ENCODE results near the gene AP1G2.

Gene AP1G2

DNA sequence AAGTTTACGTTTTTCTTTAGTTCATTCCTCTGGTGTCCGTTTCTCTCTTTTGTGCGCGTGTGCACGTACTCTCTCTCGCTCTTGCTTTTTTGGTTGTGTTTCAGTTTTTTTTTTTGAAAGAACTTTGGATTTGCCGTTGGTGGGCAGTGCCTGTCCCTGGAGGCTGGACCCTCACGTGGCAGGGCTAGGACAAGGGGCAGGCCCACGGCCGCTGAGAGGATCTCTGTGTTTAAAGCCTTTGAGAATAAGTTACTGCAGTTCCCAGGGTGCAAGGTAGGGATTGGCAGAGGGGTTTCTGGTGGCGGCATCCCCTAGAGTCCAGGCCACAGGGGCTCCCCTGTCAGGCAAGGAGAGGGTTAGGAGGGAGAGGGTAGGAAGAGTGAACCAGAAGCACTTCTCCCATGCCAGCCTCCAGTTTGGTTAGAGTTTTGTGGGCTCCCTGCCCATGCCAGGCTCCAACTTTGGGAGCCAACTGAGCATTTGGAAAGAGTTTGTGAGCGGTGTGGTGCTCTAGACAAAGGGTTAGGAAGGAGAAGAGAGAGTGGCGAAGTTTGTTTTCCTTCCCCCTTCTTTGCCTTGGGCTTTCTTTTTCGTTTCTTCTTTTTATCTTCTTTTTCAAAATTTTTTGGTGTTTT is 46.6 kb downstream of the AP1G2 start:
- H3K4me2 ChIP-seq = no peak overlapping the region
- H3K36me3 ChIP-seq (ENCODE audit: insufficient read depth) = no peaks in the 10 kb centered on the region
- H3K79me2 ChIP-seq (ENCODE audit: insufficient read depth, low read depth) = no peaks in the 10 kb centered on the region
- H3K27ac ChIP-seq = no peak overlapping the region
- no peaks in the 10 kb centered on the region for H3K27me3 ChIP-seq (ENCODE audit: insufficient read depth, low read depth)
- H4K20me1 ChIP-seq (ENCODE audit: insufficient read depth) = no peaks in the 10 kb centered on the region
- no peak for TF ChIP-seq CTCF (conservative IDR thresholded peaks at IDR 0.05; ENCODE audit: low read depth, low read length)
- no peak overlapping the region for H3K4me3 ChIP-seq (IDR thresholded peaks at IDR 0.05; ENCODE audit: insufficient read depth, low read depth, low read length)
- no peak overlapping the region for H2AFZ ChIP-seq (ENCODE audit: low read depth)
- no peaks in the 10 kb centered on the region for H3K4me1 ChIP-seq (ENCODE audit: low read depth, poor library complexity, severe bottlenecking)
- no peak overlapping the region for H3K9ac ChIP-seq

DNA sequence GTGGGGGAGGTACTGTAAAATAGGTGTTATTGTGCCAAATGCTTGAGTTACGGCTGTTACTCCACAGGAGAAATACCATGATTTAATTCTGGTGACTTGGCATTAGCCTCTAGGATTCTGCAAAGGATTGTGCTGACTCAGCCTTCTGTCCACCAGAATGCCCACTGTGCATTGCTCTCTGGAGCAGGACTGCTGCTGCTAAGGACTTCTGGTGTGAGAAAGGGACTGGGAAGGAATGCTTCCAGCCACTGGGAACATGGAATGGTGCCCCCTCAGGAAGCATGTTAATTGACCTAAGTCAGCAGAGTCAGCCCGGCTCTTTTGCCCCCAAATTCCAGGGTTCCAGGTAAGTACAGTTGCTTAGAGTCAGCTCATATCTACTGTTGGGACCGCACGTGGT is 48.9 kb downstream of the AP1G2 start:
- Histone ChIP-seq H3K9ac (no peak overlapping the region), H3K36me3 (ENCODE audit: insufficient read depth) (no peaks in the 10 kb centered on the region), H2AFZ (ENCODE audit: low read depth) (no peak overlapping the region), H3K4me1 (ENCODE audit: low read depth, poor library complexity, severe bottlenecking) (no peaks in the 10 kb centered on the region), H3K27me3 (ENCODE audit: insufficient read depth, low read depth) (no peaks in the 10 kb centered on the region), H3K27ac (no peak overlapping the region), H3K4me3 (IDR thresholded peaks at IDR 0.05; ENCODE audit: insufficient read depth, low read depth, low read length) (no peak overlapping the region), H3K79me2 (ENCODE audit: insufficient read depth, low read depth) (no peaks in the 10 kb centered on the region), H3K4me2 (no peak overlapping the region), H4K20me1 (ENCODE audit: insufficient read depth) (no peaks in the 10 kb centered on the region)
- TF ChIP-seq CTCF (conservative IDR thresholded peaks at IDR 0.05; ENCODE audit: low read depth, low read length) = no peak

GRCh38 chr14:23517650-23518326 is 49.8 kb downstream of the AP1G2 start:
- H3K27me3 ChIP-seq (ENCODE audit: insufficient read depth, low read depth) = no peaks in the 10 kb centered on the region
- H3K27ac ChIP-seq = no peak overlapping the region
- no peak overlapping the region for H3K4me3 ChIP-seq (IDR thresholded peaks at IDR 0.05; ENCODE audit: insufficient read depth, low read depth, low read length)
- no peak overlapping the region for H3K4me2 ChIP-seq
- no peaks in the 10 kb centered on the region for H3K79me2 ChIP-seq (ENCODE audit: insufficient read depth, low read depth)
- H2AFZ ChIP-seq (ENCODE audit: low read depth) = no peak overlapping the region
- no peaks in the 10 kb centered on the region for H3K36me3 ChIP-seq (ENCODE audit: insufficient read depth)
- no peak overlapping the region for H3K9ac ChIP-seq
- no peaks in the 10 kb centered on the region for H3K4me1 ChIP-seq (ENCODE audit: low read depth, poor library complexity, severe bottlenecking)
- H4K20me1 ChIP-seq (ENCODE audit: insufficient read depth) = no peaks in the 10 kb centered on the region
- no peak for TF ChIP-seq CTCF (conservative IDR thresholded peaks at IDR 0.05; ENCODE audit: low read depth, low read length)

GRCh38 chr14:23514644-23514957 is 53.0 kb downstream of the AP1G2 start:
- H2AFZ ChIP-seq (ENCODE audit: low read depth) = no peak overlapping the region
- no peak overlapping the region for H3K9ac ChIP-seq
- H4K20me1 ChIP-seq (ENCODE audit: insufficient read depth) = no peaks in the 10 kb centered on the region
- no peaks in the 10 kb centered on the region for H3K4me1 ChIP-seq (ENCODE audit: low read depth, poor library complexity, severe bottlenecking)
- H3K79me2 ChIP-seq (ENCODE audit: insufficient read depth, low read depth) = no peaks in the 10 kb centered on the region
- H3K4me3 ChIP-seq (IDR thresholded peaks at IDR 0.05; ENCODE audit: insufficient read depth, low read depth, low read length) = no peak overlapping the region
- H3K27ac ChIP-seq = no peak overlapping the region
- H3K27me3 ChIP-seq (ENCODE audit: insufficient read depth, low read depth) = no peaks in the 10 kb centered on the region
- H3K36me3 ChIP-seq (ENCODE audit: insufficient read depth) = no peaks in the 10 kb centered on the region
- no peak for TF ChIP-seq CTCF (conservative IDR thresholded peaks at IDR 0.05; ENCODE audit: low read depth, low read length)
- no peak overlapping the region for H3K4me2 ChIP-seq
